H9 (cell line): Measurements from ENCODE around the gene ERRFI1. TPM values are rescaled to one million over a fixed set of nuclear protein-coding genes. Genes with fewer than 3 reads are reported as not detected.

Experiments used
- DNase-seq: peaks from one replicate; pipeline ENCODE4 v3.0.0-alpha.2; 2017
- H2AFZ ChIP-seq: one replicate; pipeline ENCODE4 v1.6.1; 2013; ENCODE audit warnings: mild to moderate bottlenecking, low read length, control low read depth, moderate library complexity
- H2AK5ac ChIP-seq: 2 replicates; pipeline ENCODE4 v1.6.1; 2013; ENCODE audit warnings: low read length, control low read depth, mixed read lengths; ENCODE audit not compliant: insufficient read length
- H2BK120ac ChIP-seq: one replicate; pipeline ENCODE4 v1.6.1; 2013; ENCODE audit warnings: low read depth, mild to moderate bottlenecking, low read length, control low read depth, inconsistent platforms; ENCODE audit not compliant: poor library complexity, severe bottlenecking
- H2BK12ac ChIP-seq: 2 replicates; pipeline ENCODE4 v1.6.1; 2013; ENCODE audit warnings: low read length, control low read depth, mixed read lengths, low read depth; ENCODE audit not compliant: insufficient read length
- H2BK15ac ChIP-seq: 2 replicates; pipeline ENCODE4 v1.6.1; 2013; ENCODE audit warnings: low read depth, low read length, control low read depth
- H2BK20ac ChIP-seq: one replicate; pipeline ENCODE4 v1.6.1; 2013; ENCODE audit warnings: low read depth, mild to moderate bottlenecking, low read length, control low read depth, inconsistent platforms; ENCODE audit not compliant: poor library complexity, severe bottlenecking
- H2BK5ac ChIP-seq: 2 replicates; pipeline ENCODE4 v1.6.1; 2013; ENCODE audit warnings: low read length, control low read depth, mixed read lengths; ENCODE audit not compliant: insufficient read length
- H3K14ac ChIP-seq: 2 replicates; pipeline ENCODE4 v1.6.1; 2013; ENCODE audit warnings: low read length, control low read depth; ENCODE audit not compliant: insufficient read depth
- H3K18ac ChIP-seq: 2 replicates; pipeline ENCODE4 v1.6.1; 2013; ENCODE audit warnings: low read depth, mild to moderate bottlenecking, mixed read lengths, low read length, control low read depth; ENCODE audit not compliant: insufficient read length
- H3K23ac ChIP-seq: 2 replicates; pipeline ENCODE4 v1.6.1; 2013; ENCODE audit warnings: low read length, control low read depth, mixed read lengths, low read depth; ENCODE audit not compliant: insufficient read length
- H3K23me2 ChIP-seq: 2 replicates; pipeline ENCODE4 v1.6.1; 2013; ENCODE audit warnings: low read depth, mild to moderate bottlenecking, mixed read lengths, low read length, control low read depth; ENCODE audit not compliant: insufficient read length, poor library complexity, severe bottlenecking
- H3K27ac ChIP-seq: 2 replicates; pipeline ENCODE4 v1.5.1; 2013; ENCODE audit warnings: low read length, control low read depth, mixed read lengths, low read depth; ENCODE audit not compliant: insufficient read length
- H3K27me3 ChIP-seq: 2 replicates; pipeline ENCODE4 v1.6.1; 2013; ENCODE audit warnings: low read length, control low read depth, inconsistent platforms; ENCODE audit not compliant: insufficient read depth
- H3K4ac ChIP-seq: 2 replicates; pipeline ENCODE4 v1.6.1; 2013; ENCODE audit warnings: low read depth, mild to moderate bottlenecking, control low read depth, inconsistent platforms, low read length, moderate library complexity
- H3K4me1 ChIP-seq: 2 replicates; pipeline ENCODE4 v1.6.1; 2013; ENCODE audit warnings: low read length, control low read depth, inconsistent platforms; ENCODE audit not compliant: insufficient read depth
- H3K4me2 ChIP-seq: 2 replicates; pipeline ENCODE4 v1.6.1; 2013; ENCODE audit warnings: low read length, control low read depth, mixed read lengths; ENCODE audit not compliant: insufficient read length, insufficient read depth
- H3K56ac ChIP-seq: 2 replicates; pipeline ENCODE4 v1.6.1; 2013; ENCODE audit warnings: low read depth, mild to moderate bottlenecking, mixed read lengths, low read length, control low read depth; ENCODE audit not compliant: insufficient read length
- H3K79me1 ChIP-seq: 2 replicates; pipeline ENCODE4 v1.6.1; 2013; ENCODE audit warnings: low read depth, mild to moderate bottlenecking, moderate library complexity, low read length, control low read depth, inconsistent platforms; ENCODE audit not compliant: insufficient read depth, poor library complexity, severe bottlenecking
- H3K79me2 ChIP-seq: 2 replicates; pipeline ENCODE4 v1.6.1; 2013; ENCODE audit warnings: low read length, control low read depth, inconsistent platforms; ENCODE audit not compliant: insufficient read depth
- H3K9ac ChIP-seq: 2 replicates; pipeline ENCODE4 v1.6.1; 2013; ENCODE audit warnings: low read length, control low read depth, mixed read lengths; ENCODE audit not compliant: insufficient read length; ENCODE audit errors: extremely low read depth
- H3K9me3 ChIP-seq: one replicate; pipeline ENCODE4 v1.6.1; 2013; ENCODE audit warnings: low read depth, low read length, inconsistent platforms; ENCODE audit not compliant: control insufficient read depth
- H3T11ph ChIP-seq: one replicate; pipeline ENCODE4 v1.6.1; 2013; ENCODE audit warnings: mild to moderate bottlenecking, low read length, control low read depth, inconsistent platforms
- H4K20me1 ChIP-seq: one replicate; pipeline ENCODE4 v1.6.1; 2013; ENCODE audit not compliant: control insufficient read depth, insufficient read length, insufficient read depth
- H4K5ac ChIP-seq: 2 replicates; pipeline ENCODE4 v1.6.1; 2013; ENCODE audit warnings: low read depth, mild to moderate bottlenecking, mixed read lengths, low read length, control low read depth; ENCODE audit not compliant: insufficient read length
- H4K8ac ChIP-seq: replicated peaks from 2 replicates; pipeline ENCODE4 v1.6.1; 2013; ENCODE audit warnings: low read length, control low read depth, mixed read lengths, low read depth; ENCODE audit not compliant: insufficient read length
- H4K91ac ChIP-seq: 2 replicates; pipeline ENCODE4 v1.6.1; 2013; ENCODE audit warnings: low read depth, mild to moderate bottlenecking, moderate library complexity, mixed read lengths, low read length, control low read depth; ENCODE audit not compliant: insufficient read length
- H3K27ac Mint-ChIP-seq, 3 experiments: 2 replicates in 2 of 3; 3 replicates in 1 of 3; pipeline ENCODE4 v1.8.0; 2020 to 2021; ENCODE audit warnings: mixed read lengths in 3 of 3, mild to moderate bottlenecking in 1 of 3, moderate library complexity in 1 of 3
- H3K27me3 Mint-ChIP-seq: 2 replicates; pipeline ENCODE4 v1.8.0; 2021; ENCODE audit warnings: low read depth, mild to moderate bottlenecking, moderate library complexity, mixed read lengths
- H3K36me3 Mint-ChIP-seq, 3 experiments: 2 replicates in 2 of 3; 3 replicates in 1 of 3; pipeline ENCODE4 v1.8.0; 2020 to 2021; ENCODE audit warnings: low read depth in 3 of 3, mixed read lengths in 3 of 3; ENCODE audit not compliant: insufficient read depth in 1 of 3
- H3K4me1 Mint-ChIP-seq, 2 experiments: 2 replicates each; pipeline ENCODE4 v1.8.0; 2020; ENCODE audit warnings: mixed read lengths in 2 of 2
- H3K4me3 Mint-ChIP-seq, 2 experiments: 2 replicates in 1 of 2; 3 replicates in 1 of 2; pipeline ENCODE4 v1.8.0; 2020 to 2021; ENCODE audit warnings: mild to moderate bottlenecking in 2 of 2, mixed read lengths in 2 of 2, moderate library complexity in 1 of 2
- H3K9me3 Mint-ChIP-seq, 2 experiments: 2 replicates in 1 of 2; 3 replicates in 1 of 2; pipeline ENCODE4 v1.8.0; 2020; ENCODE audit warnings: mild to moderate bottlenecking in 2 of 2, mixed read lengths in 2 of 2, moderate library complexity in 1 of 2
- CTCF ChIP-seq: fragments of 200-600 bp; sonication (generic); conservative IDR thresholded peaks from 3 replicates; pipeline ENCODE4 v1.8.0; 2021; ENCODE audit warnings: antibody characterized with exemption, mild to moderate bottlenecking
- WGBS: extraction: QIAGEN DNeasy Blood & Tissue Kit; methylation state at CpG from one replicate; pipeline ENCODE4 v1.1.7; 2013; ENCODE audit warnings: missing lambda C conversion rate, low lambda C conversion rate, mixed read lengths; ENCODE audit not compliant: insufficient read length; ENCODE audit errors: extremely low coverage; 5-methylcytosine and 5-hydroxymethylcytosine counted together
- total RNA-seq: library from RNA; stranded (reverse); gene quantifications from 2 replicates; pipeline ENCODE4 v1.2.1, GENCODE V29; 2021

The ERRFI1 gene
- total RNA-seq, 1 experiment from 2014 or later = 20.8 TPM

- no peak for TF ChIP-seq CTCF
- Histone ChIP-seq H3K23me2 (no peaks in the 10 kb centered on the region), H2BK5ac (no peak overlapping the region), H3T11ph (no peak overlapping the region), H3K9me3 (no peaks in the 10 kb centered on the region), H3K4me1 (peaks cover 6% of the 10 kb centered on the region), H3K27me3 (no peaks in the 10 kb centered on the region; the same call in 1 of the 2 replicates), H2AK5ac (no peak overlapping the region), H3K4me2 (no peak overlapping the region), H2BK20ac (no peak overlapping the region), H4K8ac (no peak overlapping the region), H3K27ac (no peak overlapping the region), H2BK12ac (no peak overlapping the region), H2AFZ (no peak overlapping the region), H2BK120ac (no peak overlapping the region), H3K14ac (no peak overlapping the region), H3K79me1 (no peaks in the 10 kb centered on the region), H4K5ac (no peak overlapping the region), H3K23ac (no peak overlapping the region), H3K79me2 (no peaks in the 10 kb centered on the region), H2BK15ac (no peak overlapping the region), H3K9ac (no peak overlapping the region), H4K91ac (no peak overlapping the region), H3K4ac (no peak overlapping the region), H3K18ac (no peak overlapping the region), H4K20me1 (no peaks in the 10 kb centered on the region), H3K56ac (no peak overlapping the region)
- H3K4me1 Mint-ChIP-seq = peaks cover 32 to 40% of the 10 kb centered on the region in 2 experiments
- H3K9me3 Mint-ChIP-seq = no peaks in the 10 kb centered on the region
- peaks cover 1% of the 10 kb centered on the region; the same call in 1 of the 2 replicates for H3K27me3 Mint-ChIP-seq
- no peaks in the 10 kb centered on the region for H3K36me3 Mint-ChIP-seq
- DNase-seq = peak; percentile 43
- H3K27ac Mint-ChIP-seq = peak overlapping the region in 1 of 3 experiments; percentile 16; a peak in 1 of 7 replicates
- WGBS = no CpG with 5 or more reads among the region's 10 CpGs
- no peak overlapping the region for H3K4me3 Mint-ChIP-seq
These were observed 49.5 kb upstream of the ERRFI1 start for GRCh38 chr1:8075511-8076051.
